ENCODE data around the gene OIT3. TPM values are rescaled to one million over a fixed set of nuclear protein-coding genes. Genes with fewer than 3 reads are reported as not detected.

The OIT3 gene
- not detected for total RNA-seq
- long read RNA-seq = 0 reads

DNA sequence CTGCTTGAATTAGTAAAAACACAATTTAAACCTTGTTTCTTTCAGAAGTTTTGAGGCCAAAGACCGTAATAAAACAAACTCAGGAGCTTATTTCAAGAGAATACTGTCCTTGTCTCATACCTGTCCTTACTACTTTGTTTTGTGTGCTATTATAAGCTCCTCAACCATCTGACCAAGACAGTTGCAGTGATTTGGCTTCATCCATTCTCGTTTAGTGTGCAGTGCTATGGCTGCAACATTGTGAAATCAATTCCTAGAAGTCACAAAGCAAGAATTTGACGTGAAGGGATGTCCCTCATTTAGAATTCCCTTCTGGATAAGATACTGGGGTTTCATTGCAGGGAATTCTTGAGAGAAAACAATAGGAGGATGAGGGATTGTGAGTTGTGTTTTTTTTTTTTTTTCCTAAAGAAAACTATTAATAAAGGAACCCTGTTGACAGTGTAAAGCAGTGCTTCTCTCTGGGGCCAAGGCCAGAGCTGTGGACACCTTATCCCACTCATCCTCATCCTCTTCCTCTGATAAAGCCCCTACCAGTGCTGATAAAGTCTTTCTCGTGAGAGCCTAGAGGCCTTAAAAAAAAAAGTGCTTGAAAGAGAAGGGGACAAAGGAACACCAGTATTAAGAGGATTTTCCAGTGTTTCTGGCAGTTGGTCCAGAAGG, at the start of gene OIT3:
Gene OIT3, plus strand, starts transcription at position 604 of the 663 bp plus-strand sequence. CDS start 60 bp downstream, outside the sequence.
- Histone ChIP-seq H3K27ac (replicated peaks) (no peak within 1 kb of the TSS), H3K4me1 (peaks cover 11% of the 10 kb centered on the region), H3K27me3 (ENCODE audit: low read depth) (no peaks in the 10 kb centered on the region), H3K9me3 (replicated peaks) (no peaks in the 10 kb centered on the region), H3K4me3 (no peak within 1 kb of the TSS), H3K36me3 (peaks cover under 1% of the 10 kb centered on the region)
- TF ChIP-seq, protein P1, sequence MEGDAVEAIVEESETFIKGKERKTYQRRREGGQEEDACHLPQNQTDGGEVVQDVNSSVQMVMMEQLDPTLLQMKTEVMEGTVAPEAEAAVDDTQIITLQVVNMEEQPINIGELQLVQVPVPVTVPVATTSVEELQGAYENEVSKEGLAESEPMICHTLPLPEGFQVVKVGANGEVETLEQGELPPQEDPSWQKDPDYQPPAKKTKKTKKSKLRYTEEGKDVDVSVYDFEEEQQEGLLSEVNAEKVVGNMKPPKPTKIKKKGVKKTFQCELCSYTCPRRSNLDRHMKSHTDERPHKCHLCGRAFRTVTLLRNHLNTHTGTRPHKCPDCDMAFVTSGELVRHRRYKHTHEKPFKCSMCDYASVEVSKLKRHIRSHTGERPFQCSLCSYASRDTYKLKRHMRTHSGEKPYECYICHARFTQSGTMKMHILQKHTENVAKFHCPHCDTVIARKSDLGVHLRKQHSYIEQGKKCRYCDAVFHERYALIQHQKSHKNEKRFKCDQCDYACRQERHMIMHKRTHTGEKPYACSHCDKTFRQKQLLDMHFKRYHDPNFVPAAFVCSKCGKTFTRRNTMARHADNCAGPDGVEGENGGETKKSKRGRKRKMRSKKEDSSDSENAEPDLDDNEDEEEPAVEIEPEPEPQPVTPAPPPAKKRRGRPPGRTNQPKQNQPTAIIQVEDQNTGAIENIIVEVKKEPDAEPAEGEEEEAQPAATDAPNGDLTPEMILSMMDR (IDR thresholded peaks at IDR 0.05; ENCODE audit: borderline replicate concordance) = no peak
- intact Hi-C loops (cut with micrococcal nuclease) = no loop called here
- no peak for DNase-seq

DNA sequence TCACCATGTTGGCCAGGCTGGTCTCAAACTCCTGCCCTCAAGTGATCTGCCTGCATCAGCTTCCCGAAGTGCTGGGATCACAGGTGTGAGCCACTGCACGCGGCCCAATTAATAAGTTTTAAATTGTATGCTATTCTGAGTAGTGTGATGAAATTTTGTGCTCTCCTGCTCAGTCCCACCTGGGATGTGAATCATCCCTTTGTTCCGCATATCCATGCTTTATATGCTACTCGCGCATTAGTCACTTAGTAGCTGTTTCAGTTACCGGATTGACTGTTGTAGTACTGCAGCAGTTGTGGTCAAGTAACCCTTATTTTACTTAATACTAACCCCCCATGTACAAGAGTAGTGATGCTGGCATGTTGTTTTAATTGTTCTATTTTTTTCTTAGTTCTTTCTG, 47.3 kb upstream of the OIT3 start:
- no peak overlapping the region for H3K27ac ChIP-seq (replicated peaks)
- TF ChIP-seq, protein P1 (IDR thresholded peaks at IDR 0.05; ENCODE audit: borderline replicate concordance) = no peak
- intact Hi-C loops (cut with micrococcal nuclease) = no loop called here

DNA sequence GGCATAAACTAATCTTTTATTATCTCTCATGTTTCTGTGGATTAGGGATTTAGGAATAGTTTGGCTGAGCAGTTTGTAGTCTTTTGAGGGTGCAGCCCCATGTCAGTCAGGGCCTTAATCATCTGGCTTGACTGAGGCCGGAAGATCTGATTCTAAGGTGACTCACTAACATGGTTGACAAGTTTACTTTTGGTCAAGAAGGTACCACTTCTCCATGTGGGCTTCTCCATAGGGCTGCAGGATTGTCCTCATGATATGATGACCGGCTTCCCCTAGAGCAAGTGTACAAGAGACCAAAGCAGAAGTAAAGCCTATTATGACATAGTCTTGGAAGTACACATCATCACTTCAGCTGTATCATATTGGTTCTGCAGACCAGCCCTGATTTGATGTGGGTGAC, 45.9 kb upstream of the OIT3 start:
- no peak overlapping the region for H3K4me3 ChIP-seq
- TF ChIP-seq, protein P1 (IDR thresholded peaks at IDR 0.05; ENCODE audit: borderline replicate concordance) = no peak
- no peak for DNase-seq
- no peaks in the 10 kb centered on the region for H3K36me3 ChIP-seq
- no peaks in the 10 kb centered on the region for H3K4me1 ChIP-seq
- no peak overlapping the region for H3K27ac ChIP-seq (replicated peaks)
- intact Hi-C loops (cut with micrococcal nuclease) = no loop called here
- H3K9me3 ChIP-seq (replicated peaks) = peaks cover 10% of the 10 kb centered on the region
- H3K27me3 ChIP-seq (ENCODE audit: low read depth) = no peaks in the 10 kb centered on the region

More for the DNA sequence above, 47.3 kb upstream of the OIT3 start:
- Histone ChIP-seq H3K36me3 (no peaks in the 10 kb centered on the region), H3K4me3 (no peak overlapping the region), H3K27me3 (ENCODE audit: low read depth) (no peaks in the 10 kb centered on the region), H3K4me1 (no peaks in the 10 kb centered on the region), H3K9me3 (replicated peaks) (peaks cover 4% of the 10 kb centered on the region)
- DNase-seq = no peak

DNA sequence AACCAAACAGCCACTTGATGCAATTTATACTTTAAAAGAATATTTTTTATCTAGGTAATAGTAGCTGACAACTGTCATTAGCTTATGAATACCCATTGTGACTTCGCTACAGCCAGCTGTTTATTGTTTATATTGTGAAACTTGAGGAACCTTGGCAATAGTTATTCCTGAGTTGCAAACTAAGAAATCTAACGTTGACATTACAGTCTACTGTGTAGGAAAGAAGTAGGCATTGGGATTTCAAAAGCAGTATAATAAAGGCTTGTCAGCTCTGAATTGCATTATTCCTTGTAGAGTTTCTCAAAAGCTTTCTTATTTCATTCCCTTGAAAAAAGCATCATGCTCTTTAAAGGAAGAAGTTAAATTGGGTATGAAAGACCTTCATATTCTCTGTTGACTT, 42.7 kb upstream of the OIT3 start:
- DNase-seq = no peak
- H3K9me3 ChIP-seq (replicated peaks) = peaks cover 15% of the 10 kb centered on the region
- TF ChIP-seq, protein P1 (IDR thresholded peaks at IDR 0.05; ENCODE audit: borderline replicate concordance) = no peak
- intact Hi-C loops (cut with micrococcal nuclease) = no loop called here
- H3K36me3 ChIP-seq = no peaks in the 10 kb centered on the region
- no peaks in the 10 kb centered on the region for H3K27me3 ChIP-seq (ENCODE audit: low read depth)
- H3K4me3 ChIP-seq = no peak overlapping the region
- H3K4me1 ChIP-seq = no peaks in the 10 kb centered on the region
- H3K27ac ChIP-seq (replicated peaks) = no peak overlapping the region

DNA sequence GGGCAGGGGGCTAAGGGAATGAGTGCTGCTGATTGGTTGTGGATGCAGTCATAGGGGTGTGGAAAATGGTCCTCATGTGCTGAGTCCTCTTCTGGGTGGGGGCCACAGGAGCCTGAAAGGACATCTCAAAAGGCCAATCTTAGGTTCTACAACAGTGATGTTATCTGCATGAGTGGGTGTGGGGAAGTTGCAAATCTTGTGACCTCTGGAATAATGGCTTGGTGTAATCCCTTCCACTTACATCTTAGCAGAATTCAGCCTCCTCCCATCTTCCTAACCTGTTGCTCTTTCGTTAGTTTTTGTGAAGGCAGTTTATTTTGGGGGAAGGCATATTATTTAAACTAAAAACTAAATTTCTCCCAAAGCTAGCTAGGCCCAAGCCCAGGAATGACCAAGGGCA, 42.0 kb upstream of the OIT3 start:
- Histone ChIP-seq H3K4me3 (no peak overlapping the region), H3K27ac (replicated peaks) (no peak overlapping the region), H3K36me3 (no peaks in the 10 kb centered on the region), H3K4me1 (no peaks in the 10 kb centered on the region), H3K9me3 (replicated peaks) (peaks cover 15% of the 10 kb centered on the region), H3K27me3 (ENCODE audit: low read depth) (no peaks in the 10 kb centered on the region)
- TF ChIP-seq, protein P1 (IDR thresholded peaks at IDR 0.05; ENCODE audit: borderline replicate concordance) = no peak
- DNase-seq = no peak
- intact Hi-C loops (cut with micrococcal nuclease) = no loop called here

All from left ventricle myocardium inferior (tissue), 1 donor.